Thymus (tissue), 11 donors: ENCODE measurements around the gene ADK. TPM values are rescaled to one million over a fixed set of nuclear protein-coding genes. Genes with fewer than 3 reads are reported as not detected.

Experiments used
- DNase-seq, 9 donors: peaks; one replicate each; pipeline ENCODE4 v3.0.0-alpha.2; 2013; ENCODE audit warnings: low spot score in 9 of 9, low read depth in 6 of 9, missing footprints in 1 of 9
- H3K27ac ChIP-seq, 2 donors: one replicate each; pipeline ENCODE4 v1.5.1; 2013; ENCODE audit warnings: control low read depth in 1 of 2, low read depth in 1 of 2, low read length in 1 of 2, mild to moderate bottlenecking in 1 of 2, moderate library complexity in 1 of 2
- H3K27me3 ChIP-seq, 2 donors: one replicate each; pipeline ENCODE4 v1.5.1; 2013; ENCODE audit warnings: low read length in 1 of 2; ENCODE audit not compliant: control insufficient read depth in 2 of 2, insufficient read depth in 1 of 2
- H3K36me3 ChIP-seq, 2 donors: one replicate each; pipeline ENCODE4 v1.5.1; 2013; ENCODE audit warnings: low read length in 1 of 2, mild to moderate bottlenecking in 1 of 2, moderate library complexity in 1 of 2; ENCODE audit not compliant: control insufficient read depth in 2 of 2, insufficient read depth in 2 of 2
- H3K4me1 ChIP-seq, 2 donors: one replicate each; pipeline ENCODE4 v1.5.1; 2013; ENCODE audit warnings: low read length in 2 of 2; ENCODE audit not compliant: control insufficient read depth in 2 of 2, insufficient read depth in 2 of 2
- H3K4me3 ChIP-seq, 2 donors: one replicate each; pipeline ENCODE4 v1.5.1; 2013; ENCODE audit warnings: low read length in 2 of 2, control low read depth in 1 of 2, mild to moderate bottlenecking in 1 of 2
- H3K9me3 ChIP-seq, 2 donors: one replicate each; pipeline ENCODE4 v1.5.1; 2013; ENCODE audit warnings: low read length in 1 of 2, mild to moderate bottlenecking in 1 of 2; ENCODE audit not compliant: control insufficient read depth in 2 of 2, insufficient read depth in 1 of 2
- WGBS: extraction: QIAGEN DNeasy Blood & Tissue Kit; methylation state at CpG from one replicate; pipeline ENCODE4 v1.1.7; 2013; 5-methylcytosine and 5-hydroxymethylcytosine counted together
- polyA plus RNA-seq: library from polyadenylated mRNA; stranded (reverse); fragments of 200-250 nt; gene quantifications from one replicate; pipeline ENCODE4 v1.2.3, GENCODE V29; 2013
- total RNA-seq: library from RNA; stranded (reverse); fragments of 120-200 nt; gene quantifications from one replicate; pipeline ENCODE4 v1.2.4, GENCODE V29; 2013
- donor health status: healthy.

Gene ADK
- total and polyA plus RNA-seq, 2 donors, result 32.0 to 33.2 TPM

- H3K4me3 ChIP-seq, result no peak overlapping the region
- no peak overlapping the region for H3K27ac ChIP-seq
- 93% methylated on average over 1 of the region's 1 CpG for WGBS
- peaks cover 0 to 4% of the 10 kb centered on the region in 2 donors for H3K9me3 ChIP-seq
- H3K4me1 ChIP-seq, result peaks cover 2 to 19% of the 10 kb centered on the region in 2 donors
- H3K36me3 ChIP-seq, result no peaks in the 10 kb centered on the region
- peak in 1 of 9 donors; percentile 9 for DNase-seq
- H3K27me3 ChIP-seq, result no peaks in the 10 kb centered on the region
Measured at GRCh38 chr10:74380795-74381194, 229.8 kb downstream of the ADK start.

GRCh38 chr10:74381291-74381853 lies 230.4 kb downstream of the ADK start:
- 96% methylated on average over 2 of the region's 2 CpGs for WGBS
- Histone ChIP-seq H3K4me1 (peaks cover 2 to 19% of the 10 kb centered on the region in 2 donors), H3K9me3 (peaks cover 0 to 4% of the 10 kb centered on the region in 2 donors), H3K27ac (peak overlapping the region in 1 of 2 donors; percentile 87), H3K4me3 (no peak overlapping the region), H3K36me3 (no peaks in the 10 kb centered on the region), H3K27me3 (no peaks in the 10 kb centered on the region)
- peak in 1 of 9 donors; percentile 7 for DNase-seq

DNA sequence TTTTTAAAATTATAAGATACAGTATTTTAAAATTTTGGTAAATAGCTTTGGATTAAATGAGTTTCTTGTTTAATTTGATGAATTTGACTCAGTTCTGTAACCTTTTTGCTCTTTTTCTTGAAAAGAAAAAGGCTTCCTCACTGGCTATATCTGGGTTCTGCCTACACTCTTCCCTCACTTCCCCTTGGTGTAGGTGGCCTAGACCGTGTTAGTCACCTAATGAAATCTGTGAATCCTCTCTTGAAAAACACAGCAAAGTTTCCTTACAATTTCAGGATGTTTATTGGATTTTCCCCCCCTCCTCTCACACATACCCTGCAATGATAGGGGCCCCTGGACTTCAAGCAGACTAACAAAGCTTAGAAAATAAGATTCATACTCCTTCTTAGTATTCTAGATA lies 231.6 kb downstream of the ADK start:
- H3K27me3 ChIP-seq, result no peaks in the 10 kb centered on the region
- 62% methylated on average over 1 of the region's 1 CpG for WGBS
- no peaks in the 10 kb centered on the region for H3K36me3 ChIP-seq
- peak in 1 of 9 donors; percentile 15 for DNase-seq
- no peak overlapping the region for H3K4me3 ChIP-seq
- H3K9me3 ChIP-seq, result peaks cover 0 to 4% of the 10 kb centered on the region in 2 donors
- H3K4me1 ChIP-seq, result peaks cover 2 to 15% of the 10 kb centered on the region in 2 donors
- H3K27ac ChIP-seq, result peak overlapping the region; percentile 68 to 87

GRCh38 chr10:74383642-74384041 lies 232.6 kb downstream of the ADK start:
- DNase-seq, result peak; percentile 27 to 79 (median 60)
- H3K4me1 ChIP-seq, result peaks cover 2 to 15% of the 10 kb centered on the region in 2 donors
- H3K27ac ChIP-seq, result peak overlapping the region; percentile 58 to 87
- no peaks in the 10 kb centered on the region for H3K36me3 ChIP-seq
- H3K4me3 ChIP-seq, result no peak overlapping the region
- no peaks in the 10 kb centered on the region for H3K27me3 ChIP-seq
- peaks cover 0 to 4% of the 10 kb centered on the region in 2 donors for H3K9me3 ChIP-seq

- 95% methylated on average over 3 of the region's 3 CpGs for WGBS
- no peaks in the 10 kb centered on the region for H3K36me3 ChIP-seq
- H3K4me3 ChIP-seq, result no peak overlapping the region
- H3K27me3 ChIP-seq, result no peaks in the 10 kb centered on the region
- H3K9me3 ChIP-seq, result peaks cover 0 to 4% of the 10 kb centered on the region in 2 donors
- H3K4me1 ChIP-seq, result peaks cover 2 to 15% of the 10 kb centered on the region in 2 donors
- H3K27ac ChIP-seq, result peak overlapping the region; percentile 53 to 87
- peak in 1 of 9 donors; percentile 21 for DNase-seq
Measured at GRCh38 chr10:74384615-74385183, 233.7 kb downstream of the ADK start.

DNA sequence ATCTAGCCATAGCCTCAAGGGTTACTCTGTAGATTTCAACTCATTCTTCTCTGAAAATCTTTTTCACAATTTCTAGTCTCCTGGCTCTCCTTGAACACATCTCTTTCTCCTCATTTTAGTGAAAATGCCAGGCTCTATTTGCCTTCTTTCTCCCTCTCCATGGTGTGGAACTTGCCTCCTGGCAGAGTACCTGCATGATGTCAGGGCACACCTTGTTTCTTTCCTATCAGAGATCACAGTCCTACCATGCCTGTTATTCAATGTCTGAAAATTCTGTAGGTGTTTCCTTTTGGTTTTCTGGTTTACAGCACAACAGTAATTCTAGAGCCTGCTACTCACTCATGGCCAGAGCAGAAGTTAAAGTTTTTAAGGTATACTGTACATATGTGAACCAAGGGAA lies 237.8 kb downstream of the ADK start:
- Histone ChIP-seq H3K9me3 (no peaks in the 10 kb centered on the region), H3K4me3 (no peak overlapping the region), H3K36me3 (no peaks in the 10 kb centered on the region), H3K27ac (no peak overlapping the region), H3K27me3 (no peaks in the 10 kb centered on the region), H3K4me1 (peaks cover 0 to 4% of the 10 kb centered on the region in 2 donors)
- DNase-seq, result no peak

DNA sequence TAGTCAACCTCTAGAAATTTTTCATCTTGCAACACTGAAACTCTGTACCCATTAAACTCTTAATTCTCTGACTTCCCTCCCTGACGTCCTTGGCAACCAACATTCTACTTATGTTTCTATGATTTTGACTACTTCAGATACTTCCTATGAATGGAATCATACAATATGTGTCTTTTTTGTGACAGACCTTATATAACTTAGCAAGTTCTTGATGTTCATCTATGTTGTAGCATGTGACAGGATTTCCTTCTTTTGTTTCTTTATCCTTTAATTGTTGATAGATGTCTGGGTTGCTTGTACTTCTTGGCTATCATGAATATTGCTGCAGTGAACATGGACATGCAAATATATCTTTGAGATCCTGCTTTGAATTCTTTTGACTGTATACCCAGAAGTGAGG lies 240.8 kb downstream of the ADK start:
- Histone ChIP-seq H3K27ac (no peak overlapping the region), H3K9me3 (no peaks in the 10 kb centered on the region), H3K36me3 (no peaks in the 10 kb centered on the region), H3K4me3 (no peak overlapping the region), H3K27me3 (no peaks in the 10 kb centered on the region), H3K4me1 (no peaks in the 10 kb centered on the region)
- DNase-seq, result peak in 1 of 9 donors; percentile 15
- 78% methylated on average over 1 of the region's 1 CpG for WGBS

- Histone ChIP-seq H3K27ac (no peak overlapping the region), H3K4me1 (no peaks in the 10 kb centered on the region), H3K9me3 (no peaks in the 10 kb centered on the region), H3K27me3 (no peaks in the 10 kb centered on the region), H3K36me3 (no peaks in the 10 kb centered on the region), H3K4me3 (no peak overlapping the region)
- DNase-seq, result no peak
- 96% methylated on average over 3 of the region's 3 CpGs for WGBS
Measured at GRCh38 chr10:74394416-74394969, 243.5 kb downstream of the ADK start.

GRCh38 chr10:74400186-74400585 lies 249.2 kb downstream of the ADK start:
- no peak overlapping the region for H3K27ac ChIP-seq
- H3K9me3 ChIP-seq, result peaks cover 0 to 6% of the 10 kb centered on the region in 2 donors
- DNase-seq, result no peak
- WGBS, result 98% methylated on average over 3 of the region's 3 CpGs
- H3K4me3 ChIP-seq, result no peak overlapping the region
- H3K36me3 ChIP-seq, result no peaks in the 10 kb centered on the region
- no peaks in the 10 kb centered on the region for H3K4me1 ChIP-seq
- H3K27me3 ChIP-seq, result no peaks in the 10 kb centered on the region
